GM10266 (cell line): Measurements from ENCODE around the gene CERK.

Source experiments
- DNase-seq: peaks from one replicate; pipeline ENCODE4 v3.0.0; 2012; ENCODE audit errors: extremely low spot score
- TF ChIP-seq, protein P1 (sequence below): IDR thresholded peaks from 2 replicates; pipeline ENCODE4 v1.5.1; 2012; ENCODE audit warnings: mild to moderate bottlenecking, low read depth; ENCODE audit not compliant: control insufficient read depth, insufficient read depth; ENCODE audit errors: missing control alignments

CERK gene

DNA sequence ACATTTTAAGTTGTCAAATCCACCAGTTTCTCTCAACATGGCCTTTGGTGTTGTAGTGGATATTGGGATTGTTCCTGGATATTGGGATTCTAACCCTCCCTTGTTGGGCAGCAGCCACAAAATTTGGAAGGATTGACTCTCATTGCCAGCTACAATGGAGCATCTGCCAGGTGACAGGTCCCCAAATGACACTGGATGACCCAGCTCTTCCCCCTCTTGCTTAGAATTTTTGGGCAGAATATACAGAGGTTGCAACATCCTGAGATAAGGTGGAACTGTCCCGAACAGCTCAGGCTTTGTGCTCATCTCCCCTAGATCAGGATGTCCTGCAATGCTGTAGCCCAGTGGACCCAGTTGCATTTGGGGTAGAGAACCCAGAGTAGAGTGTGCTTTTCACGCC lies 19.1 kb upstream of the CERK start:
- TF ChIP-seq, protein P1, sequence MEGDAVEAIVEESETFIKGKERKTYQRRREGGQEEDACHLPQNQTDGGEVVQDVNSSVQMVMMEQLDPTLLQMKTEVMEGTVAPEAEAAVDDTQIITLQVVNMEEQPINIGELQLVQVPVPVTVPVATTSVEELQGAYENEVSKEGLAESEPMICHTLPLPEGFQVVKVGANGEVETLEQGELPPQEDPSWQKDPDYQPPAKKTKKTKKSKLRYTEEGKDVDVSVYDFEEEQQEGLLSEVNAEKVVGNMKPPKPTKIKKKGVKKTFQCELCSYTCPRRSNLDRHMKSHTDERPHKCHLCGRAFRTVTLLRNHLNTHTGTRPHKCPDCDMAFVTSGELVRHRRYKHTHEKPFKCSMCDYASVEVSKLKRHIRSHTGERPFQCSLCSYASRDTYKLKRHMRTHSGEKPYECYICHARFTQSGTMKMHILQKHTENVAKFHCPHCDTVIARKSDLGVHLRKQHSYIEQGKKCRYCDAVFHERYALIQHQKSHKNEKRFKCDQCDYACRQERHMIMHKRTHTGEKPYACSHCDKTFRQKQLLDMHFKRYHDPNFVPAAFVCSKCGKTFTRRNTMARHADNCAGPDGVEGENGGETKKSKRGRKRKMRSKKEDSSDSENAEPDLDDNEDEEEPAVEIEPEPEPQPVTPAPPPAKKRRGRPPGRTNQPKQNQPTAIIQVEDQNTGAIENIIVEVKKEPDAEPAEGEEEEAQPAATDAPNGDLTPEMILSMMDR: no peak
- no peak for DNase-seq

DNA sequence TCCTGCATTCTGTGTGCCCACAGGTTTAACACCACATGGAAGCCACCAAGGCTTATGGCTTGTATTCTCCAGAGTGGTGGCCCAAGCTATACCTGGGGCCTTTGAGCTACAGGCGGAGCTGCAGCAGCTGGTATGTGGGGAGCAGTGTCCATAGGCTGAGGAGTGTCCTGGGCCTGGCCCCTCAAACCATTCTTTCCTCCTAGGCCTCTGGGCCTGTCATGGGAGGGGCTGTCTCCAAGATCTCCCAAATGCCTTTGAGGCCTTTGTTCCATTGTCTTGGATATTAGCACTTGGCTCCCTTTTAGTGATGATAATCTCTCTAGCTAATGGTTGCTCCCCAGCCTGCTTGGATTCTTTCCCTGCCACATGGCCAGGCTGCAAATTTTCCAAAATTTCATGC lies 18.0 kb upstream of the CERK start:
- no peak for DNase-seq
- TF ChIP-seq, protein P1: no peak

DNA sequence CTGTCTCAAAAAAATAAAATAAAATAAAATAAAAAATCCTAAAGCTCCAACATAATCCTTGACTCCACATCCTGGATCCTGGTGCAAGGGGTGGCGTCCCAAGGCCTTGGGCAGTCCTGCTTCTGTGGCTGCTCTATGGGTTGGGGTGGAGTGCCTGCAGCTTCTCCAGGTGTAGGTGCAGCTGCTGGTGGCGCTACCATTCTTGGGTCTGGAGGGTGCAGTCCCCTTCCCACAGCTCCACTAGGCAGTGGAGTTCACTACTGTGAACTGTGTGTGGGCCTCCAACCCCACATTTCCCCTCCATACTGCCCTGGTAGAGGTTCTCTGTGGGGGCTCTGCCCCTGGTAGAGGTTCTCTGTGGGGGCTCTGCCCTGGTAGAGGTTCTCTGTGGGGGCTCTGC lies 17.5 kb upstream of the CERK start:
- no peak for DNase-seq
- TF ChIP-seq, protein P1: no peak

DNA sequence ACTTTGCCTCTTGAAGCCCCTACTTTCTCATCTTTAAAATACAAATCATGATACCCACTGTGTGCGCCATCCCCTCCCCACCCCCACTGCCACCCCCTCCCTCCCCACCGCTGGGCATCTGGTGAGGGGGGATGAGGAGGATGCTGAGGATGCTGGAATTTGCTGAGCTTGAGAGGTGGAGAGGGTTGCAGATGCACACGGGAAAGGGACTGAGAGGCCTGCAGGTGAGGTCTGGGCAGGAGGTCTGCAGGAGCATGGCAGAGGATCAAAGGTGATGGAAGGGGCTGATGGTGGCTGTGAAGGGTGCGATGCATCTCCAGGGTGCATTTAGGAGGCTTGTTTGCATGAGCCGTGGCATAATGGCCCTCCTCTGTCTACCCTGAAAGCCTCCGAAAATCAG lies 16.8 kb upstream of the CERK start:
- no peak for DNase-seq
- TF ChIP-seq, protein P1: no peak

DNA sequence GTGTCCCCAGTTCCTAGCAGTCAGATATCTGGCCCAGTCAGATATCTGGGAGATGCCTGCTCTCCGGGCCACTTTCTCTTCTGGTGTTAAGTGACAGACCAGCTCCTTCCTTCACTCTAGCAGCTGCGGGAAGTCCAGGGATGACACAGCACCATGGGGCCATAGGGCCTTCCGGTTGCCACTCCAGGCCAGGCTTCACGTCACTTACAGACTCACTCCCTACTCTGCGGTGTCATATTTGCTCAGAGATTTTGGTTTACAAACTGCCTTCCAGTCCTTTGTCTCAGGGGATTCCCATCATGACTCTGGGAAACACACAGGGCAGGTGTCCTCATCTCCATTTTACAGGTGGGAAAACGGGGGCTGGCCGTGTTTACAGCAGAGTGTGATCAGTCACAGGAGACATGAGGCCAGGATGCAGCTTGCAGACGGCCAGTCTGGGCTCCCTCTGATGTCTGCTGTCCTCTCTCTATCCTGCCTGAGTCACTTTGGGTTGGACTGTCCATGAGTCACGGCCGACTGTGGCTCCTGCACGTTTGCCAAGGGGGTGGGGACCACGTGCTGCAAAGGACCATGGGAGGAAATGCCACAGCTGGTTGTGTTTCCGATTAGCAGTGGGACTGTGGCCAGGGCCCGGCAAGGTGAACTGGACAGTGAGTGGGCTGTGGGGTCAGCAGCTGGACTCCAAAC lies 16.2 kb upstream of the CERK start:
- no peak for DNase-seq
- TF ChIP-seq, protein P1: no peak

DNA sequence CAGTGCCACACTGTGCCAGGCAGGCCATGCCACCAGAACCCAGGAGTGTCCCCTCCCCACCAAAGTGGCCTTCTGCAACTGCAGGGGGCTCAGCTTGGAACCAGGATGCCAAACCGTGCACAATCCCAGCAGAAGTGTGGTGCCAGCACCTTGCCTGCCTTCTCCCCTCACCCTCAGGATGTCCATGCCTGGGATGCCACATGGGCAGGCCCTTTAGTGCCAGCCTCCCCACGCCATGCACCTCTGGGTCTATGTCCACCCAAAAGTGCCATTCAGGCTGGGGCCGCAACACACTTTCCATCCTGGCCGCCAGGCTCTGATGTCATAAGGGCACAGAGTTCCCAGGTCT lies 15.7 kb upstream of the CERK start:
- DNase-seq: no peak
- TF ChIP-seq, protein P1: no peak

DNA sequence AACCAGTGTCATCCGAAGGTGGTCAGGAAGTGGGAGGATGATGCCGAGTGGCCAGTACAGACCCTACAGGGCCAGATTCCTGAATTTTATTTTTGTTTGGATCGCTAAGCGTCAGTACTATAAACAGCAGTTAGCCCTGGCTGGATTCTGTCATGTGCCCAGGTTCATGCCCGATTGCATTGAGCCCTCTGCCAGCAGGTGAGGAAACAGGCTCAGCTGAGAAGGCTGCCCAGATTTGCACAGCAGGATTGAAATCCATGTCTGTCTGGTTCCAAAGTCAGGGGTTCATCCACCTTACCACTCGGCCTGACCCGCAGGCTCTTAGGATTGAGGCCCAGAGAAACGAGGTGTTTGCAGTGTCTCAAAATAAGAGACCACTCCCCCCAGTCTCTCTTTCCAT lies 15.3 kb upstream of the CERK start:
- no peak for DNase-seq
- TF ChIP-seq, protein P1: no peak
